ENCODE results near the gene ACTR1A. TPM values are rescaled to one million over a fixed set of nuclear protein-coding genes. Genes with fewer than 3 reads are reported as not detected.
"Not testable (repeated sequence)": the region's sequence is repeated elsewhere in the genome, so short reads cannot be mapped to it uniquely, and the experiment has no call there.

The ACTR1A gene
- total RNA-seq, 1 experiment from 2014 or later = 82.1 TPM

DNA sequence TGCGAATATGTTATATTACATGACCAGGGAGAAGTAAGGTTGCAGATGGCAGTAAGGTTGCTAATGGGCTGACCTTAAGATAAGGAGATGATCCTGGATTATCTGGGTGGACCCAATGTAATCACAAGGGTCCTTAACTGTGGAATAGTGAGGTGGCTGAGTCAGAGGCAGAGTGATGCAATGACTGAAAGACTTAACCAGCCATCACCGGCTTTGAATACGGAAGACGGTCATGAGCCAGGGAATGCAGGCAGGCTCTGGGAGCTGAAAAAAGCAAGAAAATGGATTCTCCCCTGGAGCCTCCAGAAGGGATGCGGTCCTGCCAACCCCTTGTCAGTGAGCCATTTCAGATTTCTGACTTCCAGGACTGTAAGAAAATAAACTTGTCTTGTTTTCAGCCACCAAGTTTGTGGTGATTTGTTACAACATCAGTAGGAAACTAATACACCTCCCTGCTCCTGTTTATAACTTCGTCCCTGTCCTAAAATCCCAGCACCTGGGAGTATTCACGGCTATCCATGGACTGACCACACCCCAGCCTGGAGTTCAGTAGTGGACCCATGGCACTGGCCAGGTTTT lies 46.5 kb downstream of the ACTR1A start:
- Histone ChIP-seq H3T11ph (ENCODE audit: low read length) (no peak overlapping the region), H4K91ac (ENCODE audit: insufficient read length, low read depth, low read length) (no peak overlapping the region), H3K27ac (ENCODE audit: insufficient read length, low read depth, low read length) (no peak overlapping the region), H3K23me2 (ENCODE audit: insufficient read length, low read depth, low read length, poor library complexity, severe bottlenecking) (peaks cover 7% of the 10 kb centered on the region), H4K8ac (replicated peaks; ENCODE audit: insufficient read length, low read depth, low read length) (no peak overlapping the region), H3K9ac (ENCODE audit: extremely low read depth, insufficient read length, low read length) (no peak overlapping the region), H2BK20ac (ENCODE audit: low read depth, low read length, poor library complexity, severe bottlenecking) (no peak overlapping the region), H2BK120ac (ENCODE audit: low read depth, low read length, poor library complexity, severe bottlenecking) (no peak overlapping the region), H2BK15ac (ENCODE audit: low read depth, low read length) (no peak overlapping the region), H3K18ac (ENCODE audit: insufficient read length, low read depth, low read length) (peak overlapping the region; percentile 53), H2AK5ac (ENCODE audit: insufficient read length, low read length) (no peak overlapping the region), H3K27me3 (ENCODE audit: insufficient read depth, low read length) (0 out of 2 replicates have a peak, but pooled peaks cover 2% of the 10 kb centered on the region), H3K4me2 (ENCODE audit: insufficient read depth, insufficient read length, low read length) (no peak overlapping the region), H3K14ac (ENCODE audit: insufficient read depth, low read length) (no peak overlapping the region), H2BK5ac (ENCODE audit: insufficient read length, low read length) (no peak overlapping the region), H3K4me1 (ENCODE audit: insufficient read depth, low read length) (peaks cover 7% of the 10 kb centered on the region; the same call in 1 of the 2 replicates), H3K9me3 (ENCODE audit: control insufficient read depth, low read depth, low read length) (no peaks in the 10 kb centered on the region), H3K23ac (ENCODE audit: insufficient read length, low read depth, low read length) (no peak overlapping the region), H4K5ac (ENCODE audit: insufficient read length, low read depth, low read length) (no peak overlapping the region), H3K56ac (ENCODE audit: insufficient read length, low read depth, low read length) (no peak overlapping the region), H3K4ac (ENCODE audit: low read depth, low read length) (no peak overlapping the region; the same call in 1 of the 2 replicates), H4K20me1 (ENCODE audit: control insufficient read depth, insufficient read depth, insufficient read length) (no peaks in the 10 kb centered on the region), H2BK12ac (ENCODE audit: insufficient read length, low read depth, low read length) (no peak overlapping the region), H2AFZ (ENCODE audit: low read length) (no peak overlapping the region), H3K79me2 (ENCODE audit: insufficient read depth, low read length) (peaks cover 3% of the 10 kb centered on the region; the same call in 1 of the 2 replicates), H3K79me1 (ENCODE audit: insufficient read depth, low read depth, low read length, poor library complexity, severe bottlenecking) (peaks cover 3% of the 10 kb centered on the region)
- Mint-ChIP-seq H3K27ac (peak overlapping the region in 2 of 3 experiments; percentile 39 to 94; a peak in 4 of 7 replicates), H3K27me3 (ENCODE audit: low read depth) (no peaks in the 10 kb centered on the region; the same call in 1 of the 2 replicates), H3K9me3 (no peaks in the 10 kb centered on the region; a peak in 1 of 5 replicates), H3K4me1 (peaks cover 51 to 68% of the 10 kb centered on the region in 2 experiments), H3K36me3 (ENCODE audit: insufficient read depth in 1 of 3, low read depth in 3 of 3) (peaks cover 6 to 22% (median 7%) of the 10 kb centered on the region in 3 experiments), H3K4me3 (no peak overlapping the region)
- TF ChIP-seq, protein P1, sequence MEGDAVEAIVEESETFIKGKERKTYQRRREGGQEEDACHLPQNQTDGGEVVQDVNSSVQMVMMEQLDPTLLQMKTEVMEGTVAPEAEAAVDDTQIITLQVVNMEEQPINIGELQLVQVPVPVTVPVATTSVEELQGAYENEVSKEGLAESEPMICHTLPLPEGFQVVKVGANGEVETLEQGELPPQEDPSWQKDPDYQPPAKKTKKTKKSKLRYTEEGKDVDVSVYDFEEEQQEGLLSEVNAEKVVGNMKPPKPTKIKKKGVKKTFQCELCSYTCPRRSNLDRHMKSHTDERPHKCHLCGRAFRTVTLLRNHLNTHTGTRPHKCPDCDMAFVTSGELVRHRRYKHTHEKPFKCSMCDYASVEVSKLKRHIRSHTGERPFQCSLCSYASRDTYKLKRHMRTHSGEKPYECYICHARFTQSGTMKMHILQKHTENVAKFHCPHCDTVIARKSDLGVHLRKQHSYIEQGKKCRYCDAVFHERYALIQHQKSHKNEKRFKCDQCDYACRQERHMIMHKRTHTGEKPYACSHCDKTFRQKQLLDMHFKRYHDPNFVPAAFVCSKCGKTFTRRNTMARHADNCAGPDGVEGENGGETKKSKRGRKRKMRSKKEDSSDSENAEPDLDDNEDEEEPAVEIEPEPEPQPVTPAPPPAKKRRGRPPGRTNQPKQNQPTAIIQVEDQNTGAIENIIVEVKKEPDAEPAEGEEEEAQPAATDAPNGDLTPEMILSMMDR (conservative IDR thresholded peaks at IDR 0.05) = no peak
- DNase-seq = peak; percentile 64
- WGBS (ENCODE audit: extremely low coverage, insufficient read length, low lambda C conversion rate) = no CpG with 5 or more reads among the region's 7 CpGs

DNA sequence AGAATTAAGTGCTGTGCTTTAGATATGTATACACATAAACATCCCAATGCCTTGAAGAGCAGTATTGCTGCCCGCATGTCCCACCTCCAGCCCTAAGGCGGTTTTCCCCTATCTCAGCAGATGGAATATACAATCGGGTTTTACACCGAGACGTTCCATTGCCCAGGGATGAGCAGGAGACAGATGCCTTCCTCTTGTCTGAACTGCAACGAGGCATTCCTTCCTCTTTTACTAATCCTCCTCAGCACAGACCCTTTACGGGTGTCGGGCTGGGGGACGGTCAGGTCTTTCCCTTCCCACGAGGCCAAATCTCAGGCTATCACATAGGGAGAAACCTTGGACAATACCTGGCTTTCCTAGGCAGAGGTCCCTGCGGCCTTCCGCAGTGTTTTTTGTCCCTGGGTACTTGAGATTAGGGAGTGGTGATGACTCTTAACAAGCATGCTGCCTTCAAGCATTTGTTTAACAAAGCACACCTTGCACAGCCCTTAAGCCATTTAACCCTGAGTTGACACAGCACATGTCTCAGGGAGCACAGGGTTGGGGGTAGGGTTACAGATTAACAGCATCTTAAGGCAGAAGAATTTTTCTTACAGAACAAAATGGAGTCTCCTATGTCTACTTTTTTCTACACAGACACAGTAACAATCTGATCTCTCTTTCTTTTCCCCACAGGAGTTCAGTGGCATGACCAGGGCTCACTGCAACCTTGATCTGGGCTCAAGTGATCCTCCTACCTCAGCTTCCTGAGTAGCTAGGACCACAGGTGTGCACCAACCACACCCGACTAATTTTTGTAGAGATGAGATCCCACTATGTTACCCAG lies 47.6 kb downstream of the ACTR1A start:
- not testable (repeated sequence) for H2BK5ac ChIP-seq (ENCODE audit: insufficient read length, low read length); H2BK120ac ChIP-seq (ENCODE audit: low read depth, low read length, poor library complexity, severe bottlenecking)

More for the DNA sequence above, 47.6 kb downstream of the ACTR1A start:
- H2AFZ ChIP-seq (ENCODE audit: low read length); H3K14ac ChIP-seq (ENCODE audit: insufficient read depth, low read length); H2BK15ac ChIP-seq (ENCODE audit: low read depth, low read length); H3K27ac ChIP-seq (ENCODE audit: insufficient read length, low read depth, low read length); DNase-seq; H3K9ac ChIP-seq (ENCODE audit: extremely low read depth, insufficient read length, low read length); H4K5ac ChIP-seq (ENCODE audit: insufficient read length, low read depth, low read length); H2BK20ac ChIP-seq (ENCODE audit: low read depth, low read length, poor library complexity, severe bottlenecking); H3K27me3 ChIP-seq (ENCODE audit: insufficient read depth, low read length); H3K23me2 ChIP-seq (ENCODE audit: insufficient read length, low read depth, low read length, poor library complexity, severe bottlenecking); H3K79me2 ChIP-seq (ENCODE audit: insufficient read depth, low read length); H3K18ac ChIP-seq (ENCODE audit: insufficient read length, low read depth, low read length); H3K56ac ChIP-seq (ENCODE audit: insufficient read length, low read depth, low read length); H3K23ac ChIP-seq (ENCODE audit: insufficient read length, low read depth, low read length); H4K91ac ChIP-seq (ENCODE audit: insufficient read length, low read depth, low read length); H2AK5ac ChIP-seq (ENCODE audit: insufficient read length, low read length); H3K4me2 ChIP-seq (ENCODE audit: insufficient read depth, insufficient read length, low read length); H3K9me3 ChIP-seq (ENCODE audit: control insufficient read depth, low read depth, low read length); H3K4me1 ChIP-seq (ENCODE audit: insufficient read depth, low read length); H4K8ac ChIP-seq (replicated peaks; ENCODE audit: insufficient read length, low read depth, low read length); H3K9me3 Mint-ChIP-seq; H3K79me1 ChIP-seq (ENCODE audit: insufficient read depth, low read depth, low read length, poor library complexity, severe bottlenecking); H2BK12ac ChIP-seq (ENCODE audit: insufficient read length, low read depth, low read length); H4K20me1 ChIP-seq (ENCODE audit: control insufficient read depth, insufficient read depth, insufficient read length); H3T11ph ChIP-seq (ENCODE audit: low read length); H3K27me3 Mint-ChIP-seq (ENCODE audit: low read depth); H3K4ac ChIP-seq (ENCODE audit: low read depth, low read length): not testable (repeated sequence)
- Mint-ChIP-seq H3K36me3 (ENCODE audit: insufficient read depth in 1 of 3, low read depth in 3 of 3) (peaks cover 6 to 22% (median 7%) of the 10 kb centered on the region in 3 experiments), H3K27ac (peak overlapping the region; percentile 84 to 98 (median 95)), H3K4me3 (peak overlapping the region; percentile 36 to 68), H3K4me1 (peaks cover 46 to 60% of the 10 kb centered on the region in 2 experiments)
- no CpG with 5 or more reads among the region's 13 CpGs for WGBS (ENCODE audit: extremely low coverage, insufficient read length, low lambda C conversion rate)

Data from H9 (cell line).